22Rv1 (cell line): Measurements from ENCODE around the gene NAV2.

Source experiments
- H3K27ac ChIP-seq: fragments of 450-650 bp; 2 replicates; pipeline ENCODE4 v1.5.1; 2017
- ZFX ChIP-seq: fragments of 450-650 bp; IDR thresholded peaks from 2 replicates; pipeline ENCODE4 v1.6.1; 2017; ENCODE audit warnings: antibody characterized with exemption, borderline replicate concordance
- TF ChIP-seq, protein P1 (sequence below): fragments of 450-650 bp; IDR thresholded peaks from 2 replicates; pipeline ENCODE4 v1.5.1; 2017; ENCODE audit warnings: mild to moderate bottlenecking

Gene NAV2

DNA sequence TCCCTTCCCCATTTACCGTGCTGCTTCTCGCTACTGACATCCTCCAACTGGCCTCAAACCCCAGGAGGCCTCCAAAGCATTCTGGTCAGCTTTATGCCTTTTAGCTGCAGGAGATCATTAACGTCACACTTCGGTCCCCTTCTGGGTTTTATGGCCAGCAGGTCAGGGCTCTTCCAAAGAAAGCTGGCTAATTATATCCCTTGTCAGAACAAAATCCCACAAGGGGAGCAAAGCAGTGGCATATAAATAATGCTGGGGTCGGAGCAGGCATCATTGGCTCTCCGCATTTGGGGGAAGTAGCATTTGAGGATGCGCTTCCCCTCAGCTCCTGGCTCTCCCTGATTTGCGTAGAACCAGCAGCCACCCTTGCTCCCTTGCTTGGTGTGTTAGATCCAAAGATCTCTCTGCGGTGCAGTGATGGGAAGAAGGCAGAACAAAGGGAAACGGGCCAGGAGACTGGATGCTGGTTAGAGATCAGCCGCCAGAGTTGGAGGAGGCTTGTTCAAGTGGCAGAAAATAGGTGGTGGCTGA is 330.2 kb downstream of the NAV2 start:
- TF ChIP-seq ZFX = no peak
- TF ChIP-seq, protein P1, sequence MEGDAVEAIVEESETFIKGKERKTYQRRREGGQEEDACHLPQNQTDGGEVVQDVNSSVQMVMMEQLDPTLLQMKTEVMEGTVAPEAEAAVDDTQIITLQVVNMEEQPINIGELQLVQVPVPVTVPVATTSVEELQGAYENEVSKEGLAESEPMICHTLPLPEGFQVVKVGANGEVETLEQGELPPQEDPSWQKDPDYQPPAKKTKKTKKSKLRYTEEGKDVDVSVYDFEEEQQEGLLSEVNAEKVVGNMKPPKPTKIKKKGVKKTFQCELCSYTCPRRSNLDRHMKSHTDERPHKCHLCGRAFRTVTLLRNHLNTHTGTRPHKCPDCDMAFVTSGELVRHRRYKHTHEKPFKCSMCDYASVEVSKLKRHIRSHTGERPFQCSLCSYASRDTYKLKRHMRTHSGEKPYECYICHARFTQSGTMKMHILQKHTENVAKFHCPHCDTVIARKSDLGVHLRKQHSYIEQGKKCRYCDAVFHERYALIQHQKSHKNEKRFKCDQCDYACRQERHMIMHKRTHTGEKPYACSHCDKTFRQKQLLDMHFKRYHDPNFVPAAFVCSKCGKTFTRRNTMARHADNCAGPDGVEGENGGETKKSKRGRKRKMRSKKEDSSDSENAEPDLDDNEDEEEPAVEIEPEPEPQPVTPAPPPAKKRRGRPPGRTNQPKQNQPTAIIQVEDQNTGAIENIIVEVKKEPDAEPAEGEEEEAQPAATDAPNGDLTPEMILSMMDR = no peak
- H3K27ac ChIP-seq = no peak overlapping the region

DNA sequence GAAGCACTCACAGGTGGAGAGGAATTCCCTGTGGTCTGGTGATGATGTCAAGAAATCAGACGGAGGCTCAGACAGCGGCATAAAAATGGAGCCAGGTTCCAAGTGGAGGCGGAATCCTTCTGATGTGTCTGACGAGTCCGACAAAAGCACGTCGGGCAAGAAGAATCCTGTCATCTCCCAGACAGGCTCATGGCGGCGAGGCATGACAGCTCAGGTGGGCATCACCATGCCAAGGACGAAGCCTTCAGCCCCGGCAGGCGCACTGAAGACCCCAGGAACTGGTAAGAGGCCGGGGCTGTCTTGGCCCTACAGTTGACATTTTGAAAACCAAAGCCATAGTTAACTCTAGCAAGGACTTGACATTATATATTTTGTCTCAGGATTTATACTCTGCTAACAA is 331.4 kb downstream of the NAV2 start:
- no peak for TF ChIP-seq ZFX
- TF ChIP-seq, protein P1 = no peak
- no peak overlapping the region for H3K27ac ChIP-seq

DNA sequence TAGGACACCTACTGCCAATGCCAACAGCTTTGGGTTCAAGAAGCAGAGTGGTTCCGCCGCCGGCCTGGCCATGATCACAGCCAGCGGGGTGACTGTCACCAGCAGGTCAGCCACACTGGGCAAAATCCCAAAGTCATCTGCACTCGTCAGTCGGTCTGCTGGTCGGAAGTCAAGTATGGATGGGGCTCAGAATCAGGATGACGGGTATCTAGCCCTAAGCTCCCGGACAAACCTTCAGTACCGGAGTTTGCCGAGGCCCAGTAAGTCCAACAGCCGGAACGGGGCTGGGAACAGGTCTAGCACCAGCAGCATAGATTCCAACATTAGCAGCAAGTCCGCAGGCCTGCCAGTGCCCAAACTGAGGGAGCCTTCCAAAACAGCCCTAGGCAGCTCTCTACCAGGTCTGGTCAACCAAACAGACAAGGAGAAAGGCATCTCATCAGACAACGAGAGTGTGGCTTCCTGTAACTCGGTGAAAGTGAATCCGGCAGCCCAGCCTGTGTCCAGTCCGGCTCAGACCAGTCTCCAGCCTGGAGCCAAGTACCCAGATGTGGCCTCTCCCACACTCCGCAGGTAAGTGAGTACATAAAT is 332.6 kb downstream of the NAV2 start:
- H3K27ac ChIP-seq = no peak overlapping the region
- TF ChIP-seq ZFX = no peak
- TF ChIP-seq, protein P1 = no peak

DNA sequence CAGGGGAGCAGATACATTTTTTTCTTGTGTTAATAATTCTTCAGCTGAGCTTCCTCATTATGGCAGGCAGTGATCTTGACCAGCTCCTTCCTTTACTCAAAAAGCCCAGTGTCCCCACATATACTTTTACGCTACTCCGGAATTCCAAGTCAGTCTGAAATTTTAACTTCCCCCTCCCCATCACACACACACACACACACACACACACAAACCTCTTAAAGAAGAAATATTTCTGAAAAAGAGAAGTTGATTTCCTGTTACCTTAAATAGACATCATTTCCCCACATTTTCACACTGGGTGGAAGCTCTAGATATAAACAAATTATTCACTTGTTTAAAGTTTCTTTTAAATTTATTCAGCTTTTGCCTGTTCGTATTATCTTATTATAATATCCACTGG is 333.8 kb downstream of the NAV2 start:
- TF ChIP-seq ZFX = no peak
- TF ChIP-seq, protein P1 = no peak

DNA sequence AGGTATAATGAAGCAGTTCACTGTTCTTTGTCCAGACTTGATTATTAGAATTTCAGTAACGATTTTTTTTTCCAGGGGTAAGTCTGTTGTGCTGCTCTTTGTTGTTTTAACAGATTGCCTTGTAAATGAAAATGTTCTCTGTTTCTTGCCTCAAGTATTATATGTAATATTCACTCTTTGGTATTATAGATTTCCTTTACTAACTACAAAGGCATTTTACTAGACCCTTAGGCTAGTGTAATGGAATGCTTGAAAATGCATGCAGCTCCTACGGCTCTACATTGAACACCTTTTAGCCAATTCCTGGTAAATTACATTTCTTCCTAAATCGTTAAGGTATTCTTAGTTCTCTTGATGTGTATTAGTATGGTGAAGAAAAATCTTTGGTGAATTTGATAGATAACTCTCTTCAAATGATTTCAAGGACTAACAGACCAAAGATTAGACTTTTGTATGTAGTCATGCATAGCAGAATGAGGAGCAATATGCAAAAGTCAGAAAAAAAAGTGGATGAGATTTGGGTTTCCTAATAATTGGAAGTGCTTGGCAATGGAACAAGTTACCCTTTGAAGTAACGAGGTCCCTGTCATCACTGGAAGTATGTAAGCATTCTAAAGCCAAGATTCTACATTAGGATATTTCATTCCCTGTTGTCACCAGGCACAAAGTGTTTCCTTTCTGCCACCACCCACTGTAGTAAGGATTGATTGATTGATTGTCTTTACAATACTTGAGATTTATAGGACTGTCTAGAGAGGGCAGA is 334.6 kb downstream of the NAV2 start:
- no peak overlapping the region for H3K27ac ChIP-seq

More for the DNA sequence above, 333.8 kb downstream of the NAV2 start:
- no peak overlapping the region for H3K27ac ChIP-seq

DNA sequence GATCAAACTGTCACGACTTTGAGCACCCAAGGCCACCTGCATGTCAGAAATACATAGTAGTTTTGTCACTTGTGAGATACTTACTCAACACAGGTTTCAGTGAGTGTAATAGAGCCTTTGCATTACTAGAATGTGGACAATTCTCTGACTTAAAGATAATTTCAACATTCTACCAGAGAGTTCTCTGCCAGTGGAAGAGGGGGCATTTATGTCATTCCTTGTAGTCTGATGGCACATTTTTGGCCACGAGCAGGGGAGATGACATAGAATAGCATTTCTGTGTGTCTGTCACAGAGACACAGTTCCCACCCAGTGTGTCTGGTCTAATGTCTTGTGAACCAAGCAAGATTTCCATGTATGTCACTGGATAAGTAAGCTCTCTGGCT is 335.1 kb downstream of the NAV2 start:
- no peak overlapping the region for H3K27ac ChIP-seq
- TF ChIP-seq ZFX = no peak
- TF ChIP-seq, protein P1 = no peak

More for the DNA sequence above, 334.6 kb downstream of the NAV2 start:
- no peak for TF ChIP-seq ZFX
- TF ChIP-seq, protein P1 = no peak

DNA sequence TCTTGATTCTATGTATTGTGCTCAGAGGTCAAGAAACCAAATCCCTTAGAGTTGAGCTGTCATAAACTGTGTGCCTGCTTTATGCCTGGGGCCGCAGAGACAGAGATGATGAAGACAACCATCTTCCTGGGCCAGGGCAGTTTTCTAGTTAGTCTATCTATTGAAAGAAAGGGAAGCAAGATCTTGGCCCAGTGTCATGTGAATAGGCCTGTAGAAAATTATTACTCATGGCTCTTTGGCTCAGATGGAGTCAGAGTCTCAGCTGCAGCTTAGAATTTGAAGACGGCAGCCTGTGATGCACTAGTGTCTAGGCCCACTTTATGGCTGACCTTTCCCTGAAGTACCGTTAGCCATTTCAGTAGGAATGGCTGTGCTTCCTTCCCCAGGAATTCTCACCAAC is 335.6 kb downstream of the NAV2 start:
- TF ChIP-seq, protein P1 = no peak
- TF ChIP-seq ZFX = no peak
- no peak overlapping the region for H3K27ac ChIP-seq
